Measurements from ENCODE around the gene USP13. TPM values are rescaled to one million over a fixed set of nuclear protein-coding genes. Genes with fewer than 3 reads are reported as not detected.

The USP13 gene
- total and polyA plus RNA-seq, 10 of the 15 experiments (the other 5 are each of a cell fraction or from before 2014, with no cell fraction given) = 3.2 to 20.8 (median 9.0) TPM

GRCh38 chr3:179604321-179605078 lies 48.3 kb upstream of the USP13 start, which contains the start of the genes MRPL47 and NDUFB5 (continued):
- TF ChIP-seq, protein P1, sequence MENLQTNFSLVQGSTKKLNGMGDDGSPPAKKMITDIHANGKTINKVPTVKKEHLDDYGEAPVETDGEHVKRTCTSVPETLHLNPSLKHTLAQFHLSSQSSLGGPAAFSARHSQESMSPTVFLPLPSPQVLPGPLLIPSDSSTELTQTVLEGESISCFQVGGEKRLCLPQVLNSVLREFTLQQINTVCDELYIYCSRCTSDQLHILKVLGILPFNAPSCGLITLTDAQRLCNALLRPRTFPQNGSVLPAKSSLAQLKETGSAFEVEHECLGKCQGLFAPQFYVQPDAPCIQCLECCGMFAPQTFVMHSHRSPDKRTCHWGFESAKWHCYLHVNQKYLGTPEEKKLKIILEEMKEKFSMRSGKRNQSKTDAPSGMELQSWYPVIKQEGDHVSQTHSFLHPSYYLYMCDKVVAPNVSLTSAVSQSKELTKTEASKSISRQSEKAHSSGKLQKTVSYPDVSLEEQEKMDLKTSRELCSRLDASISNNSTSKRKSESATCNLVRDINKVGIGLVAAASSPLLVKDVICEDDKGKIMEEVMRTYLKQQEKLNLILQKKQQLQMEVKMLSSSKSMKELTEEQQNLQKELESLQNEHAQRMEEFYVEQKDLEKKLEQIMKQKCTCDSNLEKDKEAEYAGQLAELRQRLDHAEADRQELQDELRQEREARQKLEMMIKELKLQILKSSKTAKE (IDR thresholded peaks at IDR 0.05; ENCODE audit: low read depth, poor library complexity, severe bottlenecking) = no peak
- TF ChIP-seq CHD4 (IDR thresholded peaks at IDR 0.05) (no peak), ZNF217 (IDR thresholded peaks at IDR 0.05) (no peak), CHD2 (IDR thresholded peaks at IDR 0.05; ENCODE audit: borderline replicate concordance, low read depth, low read length) (peak; percentile 71; the same call in 1 of the 2 replicates), JUND (IDR thresholded peaks at IDR 0.05; ENCODE audit: low read depth, low read length) (no peak), MEF2A (IDR thresholded peaks at IDR 0.05; ENCODE audit: insufficient read depth, low read depth, low read length) (no peak), SIX5 (IDR thresholded peaks at IDR 0.05; ENCODE audit: low read depth, low read length, severe bottlenecking) (peak; percentile 77), SMC3 (IDR thresholded peaks at IDR 0.05; ENCODE audit: borderline replicate concordance, low read length) (no peak), POU2F2 (IDR thresholded peaks at IDR 0.05; ENCODE audit: borderline replicate concordance, low read depth, low read length) (peak; percentile 43; the same call in 2 of the 3 replicates), RFX5 (IDR thresholded peaks at IDR 0.05; ENCODE audit: low read depth, low read length) (no peak), E4F1 (IDR thresholded peaks at IDR 0.05; ENCODE audit: borderline replicate concordance, partially characterized antibody) (peak; percentile 56), DPF2 (IDR thresholded peaks at IDR 0.05) (no peak), MXI1 (IDR thresholded peaks at IDR 0.05; ENCODE audit: low read depth, low read length) (peak; percentile 61; the same call in 1 of the 2 replicates), EGR1 (IDR thresholded peaks at IDR 0.05; ENCODE audit: borderline replicate concordance in 1 of 2, low read depth in 2 of 2, low read length in 2 of 2) (peak in 1 of 2 experiments; percentile 26; a peak in 1 of 3 replicates), NBN (IDR thresholded peaks at IDR 0.05) (peak; percentile 86), HCFC1 (IDR thresholded peaks at IDR 0.05; ENCODE audit: low read length) (peak; percentile 85), E2F4 (IDR thresholded peaks at IDR 0.05; ENCODE audit: low read depth, low read length) (no peak)
- TF ChIP-seq, protein P2, sequence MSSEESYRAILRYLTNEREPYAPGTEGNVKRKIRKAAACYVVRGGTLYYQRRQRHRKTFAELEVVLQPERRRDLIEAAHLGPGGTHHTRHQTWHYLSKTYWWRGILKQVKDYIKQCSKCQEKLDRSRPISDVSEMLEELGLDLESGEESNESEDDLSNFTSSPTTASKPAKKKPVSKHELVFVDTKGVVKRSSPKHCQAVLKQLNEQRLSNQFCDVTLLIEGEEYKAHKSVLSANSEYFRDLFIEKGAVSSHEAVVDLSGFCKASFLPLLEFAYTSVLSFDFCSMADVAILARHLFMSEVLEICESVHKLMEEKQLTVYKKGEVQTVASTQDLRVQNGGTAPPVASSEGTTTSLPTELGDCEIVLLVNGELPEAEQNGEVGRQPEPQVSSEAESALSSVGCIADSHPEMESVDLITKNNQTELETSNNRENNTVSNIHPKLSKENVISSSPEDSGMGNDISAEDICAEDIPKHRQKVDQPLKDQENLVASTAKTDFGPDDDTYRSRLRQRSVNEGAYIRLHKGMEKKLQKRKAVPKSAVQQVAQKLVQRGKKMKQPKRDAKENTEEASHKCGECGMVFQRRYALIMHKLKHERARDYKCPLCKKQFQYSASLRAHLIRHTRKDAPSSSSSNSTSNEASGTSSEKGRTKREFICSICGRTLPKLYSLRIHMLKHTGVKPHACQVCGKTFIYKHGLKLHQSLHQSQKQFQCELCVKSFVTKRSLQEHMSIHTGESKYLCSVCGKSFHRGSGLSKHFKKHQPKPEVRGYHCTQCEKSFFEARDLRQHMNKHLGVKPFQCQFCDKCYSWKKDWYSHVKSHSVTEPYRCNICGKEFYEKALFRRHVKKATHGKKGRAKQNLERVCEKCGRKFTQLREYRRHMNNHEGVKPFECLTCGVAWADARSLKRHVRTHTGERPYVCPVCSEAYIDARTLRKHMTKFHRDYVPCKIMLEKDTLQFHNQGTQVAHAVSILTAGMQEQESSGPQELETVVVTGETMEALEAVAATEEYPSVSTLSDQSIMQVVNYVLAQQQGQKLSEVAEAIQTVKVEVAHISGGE (CRISPR knock-in tag; IDR thresholded peaks at IDR 0.05) = no peak
